HEK293T (cell line): ENCODE data around the gene ARHGAP22.

Source experiments
- ARNT ChIP-seq: fragments of 450-650 bp; IDR thresholded peaks from 2 replicates; pipeline ENCODE4 v1.6.1; 2017; ENCODE audit warnings: mild to moderate bottlenecking
- ELF4 ChIP-seq: fragments of 450-650 bp; IDR thresholded peaks from 2 replicates; pipeline ENCODE4 v1.6.1; 2017; ENCODE audit warnings: antibody characterized with exemption
- FOXK2 ChIP-seq: fragments of 450-650 bp; IDR thresholded peaks from 2 replicates; pipeline ENCODE4 v1.6.1; 2016; ENCODE audit warnings: mild to moderate bottlenecking
- FOXM1 ChIP-seq: fragments of 450-650 bp; IDR thresholded peaks from 2 replicates; pipeline ENCODE4 v1.6.1; 2017; ENCODE audit warnings: mild to moderate bottlenecking, borderline replicate concordance
- HDGF ChIP-seq: fragments of 450-650 bp; IDR thresholded peaks from 2 replicates; pipeline ENCODE4 v1.6.1; 2017; ENCODE audit warnings: antibody characterized with exemption, borderline replicate concordance
- SP1 ChIP-seq: fragments of 450-650 bp; IDR thresholded peaks from 2 replicates; pipeline ENCODE4 v1.6.1; 2017

GRCh38 chr10:48556713-48557112 is 48.2 kb downstream of the ARHGAP22 start:
- TF ChIP-seq FOXK2, result no peak
- TF ChIP-seq SP1, result no peak
- no peak for TF ChIP-seq HDGF
- no peak for TF ChIP-seq ELF4
- TF ChIP-seq ARNT, result no peak
- TF ChIP-seq FOXM1, result no peak
